VCaP (cell line): ENCODE measurements around the gene SLC7A11.

Source experiments
- H3K27ac ChIP-seq: fragments of 450-650 bp; 2 replicates; pipeline ENCODE4 v1.5.1; 2017
- CTCF ChIP-seq: fragments of 450-650 bp; conservative IDR thresholded peaks from 2 replicates; pipeline ENCODE4 v1.5.1; 2017; ENCODE audit warnings: mild to moderate bottlenecking, moderate library complexity

Gene SLC7A11

DNA sequence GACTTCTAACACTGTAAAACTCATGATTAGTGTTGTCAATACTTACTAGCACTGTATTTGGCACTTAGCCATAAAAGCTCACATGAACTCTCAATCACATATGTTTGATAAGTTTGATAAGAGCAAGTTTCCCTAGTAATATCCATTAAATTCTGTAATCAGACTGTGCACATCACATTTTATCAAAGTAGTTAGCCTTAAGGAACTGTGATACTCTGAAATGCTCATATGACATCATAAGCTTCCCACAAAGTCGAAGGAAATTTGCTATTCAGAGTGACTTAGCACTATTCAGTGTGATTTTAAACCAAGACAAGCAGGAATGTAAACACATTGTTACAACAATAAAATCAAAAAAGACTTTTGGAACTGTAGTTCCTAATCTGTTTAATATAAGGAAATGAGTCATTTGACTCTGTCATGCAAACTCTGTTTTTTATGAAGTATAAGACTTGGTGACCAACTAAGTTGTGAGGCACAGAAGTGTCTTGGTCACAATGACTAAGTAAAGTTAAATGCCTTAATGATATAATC, 6.7 kb downstream of the SLC7A11 start:
- H3K27ac ChIP-seq, result peak overlapping the region; percentile 4; the same call in 1 of the 2 replicates
- TF ChIP-seq CTCF, result no peak

DNA sequence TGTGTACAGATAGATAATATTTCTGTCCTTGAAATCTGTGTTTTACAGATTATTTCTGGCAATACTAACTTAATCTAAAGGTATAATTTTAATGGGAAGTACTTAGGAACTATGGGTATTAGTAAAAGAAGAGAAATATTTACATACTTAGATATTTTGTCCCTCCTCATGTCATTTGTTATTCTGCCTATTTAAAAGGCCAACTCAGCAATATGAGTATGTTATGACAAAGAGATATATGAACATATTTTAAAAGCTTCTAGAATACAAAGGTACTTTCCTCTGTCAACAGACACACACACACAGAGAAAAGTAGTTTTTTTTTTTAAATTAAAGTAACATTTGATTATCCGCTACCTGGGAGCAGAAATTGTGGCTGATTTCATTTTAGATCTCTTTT, 7.9 kb downstream of the SLC7A11 start:
- H3K27ac ChIP-seq, result no peak overlapping the region
- TF ChIP-seq CTCF, result no peak

GRCh38 chr4:138233313-138234034, 8.7 kb downstream of the SLC7A11 start:
- no peak for TF ChIP-seq CTCF

DNA sequence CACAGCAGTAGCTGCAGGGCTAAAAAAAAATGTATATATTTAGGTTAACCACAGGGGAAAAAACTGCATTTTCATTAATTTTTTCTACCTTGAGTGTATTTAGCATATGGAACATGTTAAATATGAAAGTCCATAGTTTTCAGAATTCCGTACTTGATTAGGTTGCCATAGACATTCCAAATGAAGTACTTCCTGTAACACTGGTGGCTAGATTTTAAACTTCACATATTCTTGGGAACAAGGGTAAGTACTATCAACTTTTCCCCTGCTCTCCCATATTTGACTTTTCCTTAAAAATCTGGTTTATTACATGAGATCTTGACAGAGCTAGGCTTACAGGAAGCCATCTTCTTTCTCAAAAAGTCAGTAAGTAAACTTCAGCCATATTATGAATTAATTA, 9.8 kb downstream of the SLC7A11 start:
- no peak overlapping the region for H3K27ac ChIP-seq
- TF ChIP-seq CTCF, result no peak

More at GRCh38 chr4:138233313-138234034, 8.7 kb downstream of the SLC7A11 start:
- H3K27ac ChIP-seq, result no peak overlapping the region

- no peak overlapping the region for H3K27ac ChIP-seq
- TF ChIP-seq CTCF, result no peak
Observed at GRCh38 chr4:138230048-138230447, 12.1 kb downstream of the SLC7A11 start.

GRCh38 chr4:138229160-138229559, 13.0 kb downstream of the SLC7A11 start:
- TF ChIP-seq CTCF, result no peak
- H3K27ac ChIP-seq, result no peak overlapping the region

GRCh38 chr4:138226351-138226750, 15.8 kb downstream of the SLC7A11 start:
- no peak for TF ChIP-seq CTCF
- no peak overlapping the region for H3K27ac ChIP-seq
